Activated CD8-positive, alpha-beta memory T cell treated with anti-CD3 and anti-CD28 coated beads for 36 hours (primary cell): ENCODE measurements around the gene RIT1. TPM values are rescaled to one million over a fixed set of nuclear protein-coding genes. Genes with fewer than 3 reads are reported as not detected.
"Not testable (repeated sequence)": the region's sequence is repeated elsewhere in the genome, so short reads cannot be mapped to it uniquely, and the experiment has no call there.

Experiments used
- CTCF ChIA-PET: fragments of 350-600 bp; sonication (Branson Sonifier 250); formaldehyde crosslinking; loops from one replicate; lab custom pipeline; 2021; ENCODE audit warnings: antibody characterized with exemption; lab: Charles Lee
- POLR2A ChIA-PET: fragments of 350-600 bp; sonication (Branson Sonifier 250); formaldehyde crosslinking; loops from one replicate; lab custom pipeline; 2021; ENCODE audit warnings: antibody characterized with exemption; lab: Charles Lee
- total RNA-seq, 2 experiments: library from RNA; stranded (reverse); gene quantifications; one replicate each; pipeline ENCODE4 v1.2.3, GENCODE V29; 2021

The RIT1 gene
- total RNA-seq, 2 experiments from 2014 or later, result 15.2 to 15.5 TPM

DNA sequence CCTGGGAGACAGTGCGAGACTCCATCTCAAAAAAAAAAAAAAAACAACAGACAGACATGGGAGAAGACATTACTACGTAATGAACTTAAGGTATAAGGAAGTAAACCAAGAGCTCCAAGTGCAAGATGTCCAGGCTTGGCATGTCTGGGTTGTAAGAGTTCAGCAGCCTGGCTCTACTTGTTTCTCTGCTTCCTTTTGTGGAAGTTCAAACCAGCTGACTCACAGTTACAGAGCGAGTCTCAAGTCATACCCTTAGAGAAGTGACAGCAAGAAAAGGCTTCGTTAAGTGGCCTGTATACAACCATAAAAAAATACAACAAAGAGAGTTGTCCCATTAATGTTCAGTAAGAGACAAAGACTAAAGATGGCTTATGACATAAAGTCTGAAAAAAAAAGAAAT lies 1.3 kb downstream of the RIT1 start:
- ChIA-PET CTCF (interaction anchor here (0.6 to 1.4 kb wide), 5 partner anchors 14 to 79 kb away, joined by 3 to 6 read pairs (median 4); partner anchors contain the start of gene SYT11), POLR2A (interaction anchor here (0.5 kb wide), 1 partner anchor 68 kb away, joined by 3 read pairs; the partner anchor contains the start of gene ARHGEF2)

GRCh38 chr1:155904261-155904660 lies 6.9 kb downstream of the RIT1 start:
- POLR2A ChIA-PET, result no interaction called here
- CTCF ChIA-PET, result interaction anchor here (0.7 to 1.2 kb wide), 2 partner anchors 12 to 85 kb away, joined by 3 read pairs; no protein-coding TSS in a partner anchor

DNA sequence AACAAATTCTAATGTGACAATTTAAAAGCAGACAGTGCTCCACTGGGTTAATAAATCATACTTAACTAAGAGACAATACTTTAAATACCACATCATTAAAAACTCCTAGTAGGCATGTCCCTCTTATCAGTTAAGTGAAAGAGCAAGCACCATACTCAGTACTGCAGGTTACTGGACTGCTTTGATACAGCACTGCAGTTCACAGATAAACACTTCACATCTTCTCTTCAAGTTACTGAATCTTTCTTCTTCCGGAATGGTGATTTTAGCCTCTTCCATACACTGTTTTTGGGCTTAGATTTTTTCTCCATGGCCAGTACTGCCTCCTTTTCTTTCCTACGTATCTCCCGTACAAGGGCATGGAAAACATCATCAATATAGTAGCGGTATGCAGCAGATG lies 11.0 kb downstream of the RIT1 start:
- ChIA-PET POLR2A (no interaction called here), CTCF (no interaction called here)

- POLR2A ChIA-PET, result no interaction called here
- CTCF ChIA-PET, result no interaction called here
Observed at GRCh38 chr1:155899683-155900082, 11.5 kb downstream of the RIT1 start.

DNA sequence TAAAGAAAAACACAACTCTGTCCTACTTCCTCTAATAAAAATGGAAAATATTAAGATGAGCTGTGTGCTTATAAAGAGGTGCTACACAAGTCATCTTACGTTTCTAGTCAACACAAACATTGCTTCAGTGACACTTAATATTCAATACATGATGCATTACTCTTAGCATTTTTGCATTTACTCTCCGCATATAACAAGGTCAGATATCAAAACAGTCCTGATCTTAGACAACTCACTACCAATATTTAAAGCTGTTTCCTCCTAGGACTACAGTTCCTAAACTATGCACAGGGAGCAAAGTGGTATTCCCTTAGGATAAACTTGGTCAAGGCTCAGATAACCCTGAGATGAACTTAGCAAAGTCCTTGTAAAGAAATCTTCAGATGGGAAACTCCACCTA lies 12.3 kb downstream of the RIT1 start:
- CTCF ChIA-PET, result interaction anchor here (1.2 kb wide), 1 partner anchor 39 kb away, joined by 3 read pairs; no protein-coding TSS in a partner anchor

DNA sequence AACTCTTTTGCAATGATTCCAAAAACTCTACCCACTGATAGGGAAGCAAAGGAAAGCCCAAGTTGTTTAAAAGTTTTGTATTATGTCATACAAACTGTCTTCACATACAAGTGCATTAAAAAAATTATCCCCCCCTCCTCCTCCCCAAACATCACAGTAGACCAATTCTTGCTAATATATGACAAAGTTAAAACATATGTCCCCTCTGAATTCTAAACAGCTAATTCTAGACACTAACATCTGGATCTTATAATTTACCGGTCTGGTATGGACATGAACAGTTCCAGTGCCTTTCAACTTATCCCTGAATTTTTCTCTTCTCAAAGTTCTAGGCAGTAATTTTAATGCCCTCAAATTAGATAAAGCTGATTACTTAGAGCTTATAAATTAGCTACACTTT lies 13.4 kb downstream of the RIT1 start:
- ChIA-PET CTCF (no interaction called here), POLR2A (no interaction called here)

More for the DNA sequence above, 12.3 kb downstream of the RIT1 start:
- POLR2A ChIA-PET, result interaction anchor here (1.0 kb wide), 1 partner anchor 70 kb away, joined by 3 read pairs; no protein-coding TSS in a partner anchor

GRCh38 chr1:155896476-155896875 lies 14.7 kb downstream of the RIT1 start:
- CTCF ChIA-PET, result not testable (repeated sequence)
- POLR2A ChIA-PET, result interaction anchor here (0.7 kb wide), 1 partner anchor 50 kb away, joined by 9 read pairs; no protein-coding TSS in a partner anchor

GRCh38 chr1:155895617-155896016 lies 15.5 kb downstream of the RIT1 start:
- CTCF ChIA-PET, result interaction anchor here (0.7 to 0.9 kb wide), 2 partner anchors 15 to 635 kb away, joined by 3 read pairs; no protein-coding TSS in a partner anchor

GRCh38 chr1:155893389-155894142 lies 17.6 kb downstream of the RIT1 start:
- CTCF ChIA-PET, result interaction anchor here (1.0 kb wide), 1 partner anchor 62 kb away, joined by 3 read pairs; no protein-coding TSS in a partner anchor
- POLR2A ChIA-PET, result no interaction called here

More at GRCh38 chr1:155895617-155896016, 15.5 kb downstream of the RIT1 start:
- POLR2A ChIA-PET, result interaction anchor here (0.7 kb wide), 1 partner anchor 621 kb away, joined by 5 read pairs; no protein-coding TSS in a partner anchor

DNA sequence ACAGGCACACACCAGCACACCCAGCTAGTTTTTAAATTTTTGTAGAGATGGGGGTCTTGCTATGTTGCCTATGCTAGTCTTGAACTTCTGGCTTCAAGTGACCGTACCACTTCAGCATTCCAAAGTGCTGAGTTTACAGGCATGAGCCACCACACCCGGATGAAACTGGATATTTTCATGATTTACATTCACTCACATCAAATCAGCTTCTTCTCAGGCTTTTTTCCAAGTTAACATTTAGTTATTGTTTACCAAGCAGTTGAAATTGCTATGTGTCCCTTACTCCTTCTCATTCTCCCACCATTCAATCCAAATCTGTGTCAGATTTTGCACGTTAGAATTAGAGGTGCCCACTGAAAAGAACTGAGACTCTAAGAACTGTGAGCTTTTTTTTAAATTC lies 18.4 kb downstream of the RIT1 start:
- ChIA-PET CTCF (no interaction called here), POLR2A (no interaction called here)

DNA sequence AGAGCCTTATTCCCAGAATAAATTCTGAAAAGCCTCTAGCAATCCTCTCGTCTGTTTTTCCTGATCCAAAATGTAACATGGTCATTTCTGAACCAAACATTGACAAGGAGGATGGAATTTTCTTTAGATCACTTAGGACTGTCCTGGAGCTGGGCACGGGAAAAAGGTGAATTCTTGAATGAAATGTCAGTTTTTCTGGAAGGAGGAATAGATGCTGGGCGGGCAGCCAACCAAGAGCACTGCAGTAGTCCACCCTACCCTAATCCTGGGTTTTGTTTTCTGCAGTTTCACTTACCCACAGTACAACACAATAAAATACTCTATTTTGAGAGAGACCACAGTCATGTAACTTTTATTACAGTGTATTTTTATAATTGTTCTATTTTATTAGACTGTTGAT lies 20.9 kb downstream of the RIT1 start:
- POLR2A ChIA-PET, result interaction anchor here (0.6 kb wide), 1 partner anchor 1969 kb away, joined by 3 read pairs; no protein-coding TSS in a partner anchor
- CTCF ChIA-PET, result no interaction called here

DNA sequence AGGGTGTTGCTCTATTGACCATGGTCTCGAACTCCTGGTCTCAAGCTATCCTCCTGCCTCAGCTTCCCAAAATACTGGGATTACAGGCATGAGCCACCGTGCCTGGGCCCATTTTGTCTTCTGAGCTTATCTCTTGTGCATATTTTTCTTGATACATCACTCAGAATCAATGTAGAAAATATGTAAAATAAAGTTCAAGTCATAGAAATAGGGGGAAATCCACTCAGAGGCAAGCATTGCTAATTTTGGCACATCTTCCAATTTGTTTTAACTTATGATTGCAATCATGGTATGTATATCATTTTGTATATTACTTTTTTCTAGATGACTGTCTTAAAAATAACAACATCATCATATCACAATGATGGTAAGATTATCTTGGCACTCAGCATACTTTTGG lies 21.6 kb downstream of the RIT1 start:
- ChIA-PET CTCF (no interaction called here), POLR2A (interaction anchor here (0.6 kb wide), 2 partner anchors 1967 to 1968 kb away, joined by 3 read pairs; partner anchors contain the start of gene GATAD2B)

DNA sequence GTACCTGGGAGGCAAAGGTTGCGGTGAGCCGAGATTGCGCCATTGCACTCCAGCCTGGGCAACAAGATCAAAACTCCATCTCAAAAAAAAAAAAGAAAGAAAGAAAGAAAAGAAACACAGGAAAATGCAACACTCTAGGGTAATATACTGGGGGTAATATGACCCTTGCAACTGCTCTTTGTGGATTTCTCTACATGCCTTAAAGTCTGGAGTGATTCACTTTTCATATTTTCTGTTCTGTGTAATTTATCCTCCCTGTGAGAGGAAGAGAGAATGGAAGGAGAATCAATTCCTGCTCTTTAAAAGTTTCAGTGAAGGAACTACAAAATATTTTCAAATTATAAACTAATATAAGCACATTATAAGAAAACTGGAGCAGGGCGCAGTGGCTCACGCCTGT lies 22.7 kb downstream of the RIT1 start:
- CTCF ChIA-PET, result no interaction called here
- POLR2A ChIA-PET, result no interaction called here

- ChIA-PET POLR2A (no interaction called here), CTCF (interaction anchor here (0.6 kb wide), 1 partner anchor 110 kb away, joined by 3 read pairs; no protein-coding TSS in a partner anchor)
Observed at GRCh38 chr1:155884982-155885381, 26.2 kb downstream of the RIT1 start.

GRCh38 chr1:155884031-155884960 lies 26.9 kb downstream of the RIT1 start:
- ChIA-PET CTCF (no interaction called here), POLR2A (no interaction called here)

DNA sequence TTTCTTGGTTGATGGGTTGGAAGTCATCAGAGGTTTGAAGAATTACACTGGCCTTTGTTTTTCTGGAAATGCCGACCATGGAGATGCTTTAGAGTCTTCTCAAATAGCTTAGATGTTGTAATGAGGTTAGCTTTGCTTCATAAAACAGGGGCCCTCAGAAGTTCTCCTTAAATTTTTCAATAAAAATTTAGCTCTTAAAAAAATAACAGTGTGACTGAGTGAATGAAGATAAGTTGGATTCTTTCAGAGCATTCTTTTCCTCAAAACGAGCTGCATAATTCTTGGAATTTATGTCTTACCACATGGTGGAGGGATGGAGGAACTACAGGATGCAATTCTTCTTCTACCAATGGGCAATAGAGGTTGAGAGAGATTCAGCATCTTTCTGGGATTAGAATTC lies 28.4 kb downstream of the RIT1 start:
- POLR2A ChIA-PET, result no interaction called here
- CTCF ChIA-PET, result no interaction called here

DNA sequence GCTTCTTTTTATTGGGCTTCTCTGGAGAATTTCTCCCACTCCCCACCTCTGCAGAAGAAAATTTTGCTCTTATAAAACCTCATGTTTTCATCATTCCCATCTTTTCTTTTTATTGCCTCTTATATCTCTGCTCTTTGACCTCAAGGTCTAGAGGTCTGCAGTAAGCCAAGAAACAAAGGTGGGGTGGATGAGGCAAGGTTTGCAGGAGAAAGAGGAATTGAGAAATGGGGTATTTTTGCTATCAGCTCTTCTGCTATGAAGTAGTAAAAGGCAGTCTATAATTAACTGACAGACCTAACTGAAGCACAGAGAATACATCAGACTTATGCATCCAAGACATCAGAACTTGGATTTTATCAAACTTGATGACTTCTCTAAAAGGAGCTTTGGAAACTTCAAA lies 28.9 kb downstream of the RIT1 start:
- POLR2A ChIA-PET, result no interaction called here
- CTCF ChIA-PET, result no interaction called here

DNA sequence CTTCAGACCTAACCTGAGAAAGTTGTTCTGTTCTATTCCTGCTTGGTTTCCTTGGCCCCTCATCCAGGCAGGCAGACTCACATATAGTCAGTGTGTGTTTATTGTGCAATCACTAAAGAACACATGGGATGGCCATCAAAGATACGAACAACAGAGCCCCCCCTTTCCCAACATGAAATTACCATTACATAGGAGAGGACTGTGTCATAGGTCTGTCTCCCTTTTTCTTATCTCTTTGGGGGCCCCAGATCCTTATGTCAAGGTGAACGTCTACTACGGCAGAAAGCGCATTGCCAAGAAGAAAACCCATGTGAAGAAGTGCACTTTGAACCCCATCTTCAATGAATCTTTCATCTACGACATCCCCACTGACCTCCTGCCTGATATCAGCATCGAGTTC lies 30.2 kb downstream of the RIT1 start:
- POLR2A ChIA-PET, result no interaction called here
- CTCF ChIA-PET, result interaction anchor here (0.6 kb wide), 1 partner anchor 50 kb away, joined by 3 read pairs; no protein-coding TSS in a partner anchor

GRCh38 chr1:155880251-155880650 lies 30.9 kb downstream of the RIT1 start:
- POLR2A ChIA-PET, result interaction anchor here (0.5 kb wide), 1 partner anchor 98 kb away, joined by 3 read pairs; the partner anchor contains the start of gene ARHGEF2
- CTCF ChIA-PET, result interaction anchor here (0.6 kb wide), 1 partner anchor 51 kb away, joined by 3 read pairs; no protein-coding TSS in a partner anchor
